AG09309 (cell line): ENCODE data around the gene DNASE2B.

Experiments used
- DNase-seq: peaks from one replicate; pipeline ENCODE4 v3.0.0-alpha.2; 2010; ENCODE audit warnings: low read depth
- H3K4me3 ChIP-seq: 2 replicates; pipeline ENCODE4 v1.5.1; 2011; ENCODE audit warnings: mild to moderate bottlenecking, low read depth, low read length, moderate library complexity; ENCODE audit not compliant: control insufficient read depth
- TF ChIP-seq, protein P1 (sequence below): IDR thresholded peaks from 2 replicates; pipeline ENCODE4 v1.5.1; 2011; ENCODE audit warnings: mild to moderate bottlenecking, low read depth, low read length, inconsistent platforms; ENCODE audit not compliant: insufficient read depth, control insufficient read depth; ENCODE audit errors: missing control alignments

Gene DNASE2B

DNA sequence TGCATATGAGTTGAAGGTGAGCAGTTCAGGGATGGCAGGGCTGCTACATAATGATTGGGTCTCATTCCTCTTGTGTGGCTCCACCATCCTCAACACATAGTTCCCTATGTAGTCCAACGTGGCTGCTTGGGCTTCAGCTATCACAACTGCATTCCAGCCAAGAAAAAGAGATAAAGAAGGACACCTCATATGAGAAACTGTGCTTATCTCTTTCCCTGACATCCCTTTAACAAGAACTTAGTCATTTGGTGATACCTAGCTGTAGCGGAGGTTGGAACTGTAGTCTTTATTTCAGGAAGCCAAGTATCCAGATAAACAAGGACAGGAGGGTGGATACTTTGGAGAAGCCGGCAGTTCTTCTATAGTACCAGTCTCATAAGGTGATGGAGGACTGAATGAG is 42.7 kb upstream of the DNASE2B start:
- TF ChIP-seq, protein P1, sequence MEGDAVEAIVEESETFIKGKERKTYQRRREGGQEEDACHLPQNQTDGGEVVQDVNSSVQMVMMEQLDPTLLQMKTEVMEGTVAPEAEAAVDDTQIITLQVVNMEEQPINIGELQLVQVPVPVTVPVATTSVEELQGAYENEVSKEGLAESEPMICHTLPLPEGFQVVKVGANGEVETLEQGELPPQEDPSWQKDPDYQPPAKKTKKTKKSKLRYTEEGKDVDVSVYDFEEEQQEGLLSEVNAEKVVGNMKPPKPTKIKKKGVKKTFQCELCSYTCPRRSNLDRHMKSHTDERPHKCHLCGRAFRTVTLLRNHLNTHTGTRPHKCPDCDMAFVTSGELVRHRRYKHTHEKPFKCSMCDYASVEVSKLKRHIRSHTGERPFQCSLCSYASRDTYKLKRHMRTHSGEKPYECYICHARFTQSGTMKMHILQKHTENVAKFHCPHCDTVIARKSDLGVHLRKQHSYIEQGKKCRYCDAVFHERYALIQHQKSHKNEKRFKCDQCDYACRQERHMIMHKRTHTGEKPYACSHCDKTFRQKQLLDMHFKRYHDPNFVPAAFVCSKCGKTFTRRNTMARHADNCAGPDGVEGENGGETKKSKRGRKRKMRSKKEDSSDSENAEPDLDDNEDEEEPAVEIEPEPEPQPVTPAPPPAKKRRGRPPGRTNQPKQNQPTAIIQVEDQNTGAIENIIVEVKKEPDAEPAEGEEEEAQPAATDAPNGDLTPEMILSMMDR = no peak
- DNase-seq = no peak
- H3K4me3 ChIP-seq = no peak overlapping the region

DNA sequence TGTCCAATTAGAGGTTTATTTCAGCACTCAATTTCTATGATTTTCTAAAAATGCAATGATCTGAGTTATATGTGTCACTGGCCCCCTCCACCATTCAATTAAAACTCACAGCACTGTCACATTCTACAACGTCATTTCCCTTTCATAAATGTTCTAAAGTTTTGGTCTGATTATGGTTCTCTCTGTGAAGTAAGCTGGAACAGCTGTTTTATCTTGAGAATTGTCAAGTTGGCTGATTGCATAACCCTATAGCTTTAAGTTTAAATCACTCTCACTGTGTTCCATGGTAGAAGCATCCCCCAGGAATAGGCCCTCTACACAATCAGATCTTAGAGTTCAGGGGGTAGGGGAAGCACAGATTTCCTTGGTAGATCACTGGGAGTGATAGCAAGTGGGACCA is 41.4 kb upstream of the DNASE2B start:
- TF ChIP-seq, protein P1 = no peak
- no peak overlapping the region for H3K4me3 ChIP-seq
- no peak for DNase-seq

DNA sequence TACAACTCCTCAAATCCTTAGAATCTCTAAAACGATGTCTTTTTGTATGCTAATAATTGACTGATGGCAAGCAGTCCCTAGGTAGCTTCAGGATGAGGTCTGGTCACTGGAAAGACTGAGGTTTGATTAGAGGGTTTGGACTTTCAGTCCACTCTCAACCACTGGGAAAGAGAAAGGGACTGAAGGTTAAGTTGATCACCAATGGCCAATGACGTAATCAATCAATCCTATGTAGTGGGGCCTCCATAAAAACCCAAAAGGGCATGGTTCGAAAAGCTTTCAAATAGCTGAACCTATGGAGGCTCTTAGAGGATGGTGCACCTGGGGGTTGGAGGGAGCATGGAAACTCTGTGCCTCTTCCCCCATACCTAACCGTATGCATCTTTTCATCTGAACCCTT is 39.6 kb upstream of the DNASE2B start:
- no peak for DNase-seq
- no peak overlapping the region for H3K4me3 ChIP-seq
- TF ChIP-seq, protein P1 = no peak

DNA sequence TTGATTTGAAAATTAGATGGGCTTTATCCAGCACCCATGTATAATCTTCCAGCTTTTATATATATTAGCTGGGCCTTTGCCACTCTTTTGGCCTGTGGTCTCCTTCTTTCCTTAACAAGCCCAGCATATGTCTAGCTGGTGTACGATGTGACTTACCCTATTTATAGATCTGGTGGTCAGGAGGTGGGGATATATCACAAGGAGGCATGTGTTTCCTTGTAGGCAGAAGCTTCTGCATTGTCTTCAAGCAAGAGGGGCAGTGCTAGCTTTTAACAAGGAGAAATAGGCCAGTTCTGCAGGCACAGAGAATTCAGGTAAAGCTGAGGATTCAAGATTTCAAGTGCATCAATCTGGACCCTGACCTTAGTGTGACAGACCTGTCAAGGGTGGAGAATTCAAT is 38.0 kb upstream of the DNASE2B start:
- no peak for DNase-seq
- TF ChIP-seq, protein P1 = no peak
- no peak overlapping the region for H3K4me3 ChIP-seq

DNA sequence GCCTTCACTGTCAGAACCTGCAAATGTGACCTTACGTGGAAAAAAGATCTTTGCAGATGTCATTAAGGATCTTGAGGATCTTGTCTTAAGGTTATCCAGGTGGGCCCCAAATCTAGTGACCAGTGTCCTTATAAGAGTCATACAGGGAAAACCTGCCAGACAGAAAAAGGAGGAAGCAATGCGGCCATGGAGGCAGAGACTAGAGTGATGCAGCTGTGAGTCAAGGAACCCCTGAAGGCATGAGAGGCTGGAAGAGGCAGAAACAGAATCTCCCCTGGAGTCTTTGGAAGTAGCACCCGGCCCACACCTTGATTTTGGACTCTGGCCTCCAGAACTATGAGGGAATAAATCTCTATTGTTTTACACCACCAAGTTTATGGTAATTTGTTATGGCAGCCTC is 36.5 kb upstream of the DNASE2B start:
- TF ChIP-seq, protein P1 = no peak

DNA sequence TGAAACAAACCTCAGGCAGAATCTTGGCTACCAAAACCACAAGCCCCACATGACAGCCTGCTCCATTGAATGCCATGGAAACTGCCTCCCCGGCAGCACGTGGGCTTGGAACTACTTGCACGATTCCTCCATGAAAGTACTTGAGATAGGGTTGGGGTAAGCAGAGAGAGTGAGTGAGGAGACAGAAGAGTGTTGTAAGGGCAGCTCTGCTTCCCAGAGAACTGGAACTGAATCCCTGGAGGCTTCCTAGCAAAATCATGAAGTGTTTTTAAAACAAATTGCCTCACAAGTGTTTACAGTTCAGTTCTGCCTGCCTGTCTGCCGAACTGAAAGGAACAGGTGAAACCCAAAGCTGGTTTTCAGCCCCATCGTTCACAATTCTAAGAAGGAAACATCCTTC is 35.3 kb upstream of the DNASE2B start:
- H3K4me3 ChIP-seq = no peak overlapping the region
- TF ChIP-seq, protein P1 = no peak
- no peak for DNase-seq

More for the DNA sequence above, 36.5 kb upstream of the DNASE2B start:
- no peak overlapping the region for H3K4me3 ChIP-seq
- no peak for DNase-seq

DNA sequence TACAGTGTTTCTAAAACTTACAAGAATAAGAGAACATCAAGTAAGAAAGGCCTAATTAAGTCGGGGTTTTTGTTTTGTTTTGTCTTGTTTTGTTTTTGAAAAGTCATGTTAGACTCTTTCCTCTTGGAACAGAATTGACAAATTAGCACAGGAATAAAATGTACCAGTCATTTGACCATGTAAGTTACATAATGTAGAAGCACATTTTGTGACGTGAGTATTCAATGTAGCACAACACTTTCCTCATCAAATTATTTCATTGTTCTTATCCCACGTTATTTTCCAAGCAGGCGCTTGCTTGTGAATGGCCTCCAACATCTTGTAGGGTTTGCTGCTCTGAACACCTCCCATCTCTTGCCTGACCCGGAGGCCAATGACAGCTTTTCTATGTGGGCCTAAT is 34.7 kb upstream of the DNASE2B start:
- TF ChIP-seq, protein P1 = no peak
- no peak overlapping the region for H3K4me3 ChIP-seq
- no peak for DNase-seq
